Measurements from ENCODE around the gene MAP1B. TPM values are rescaled to one million over a fixed set of nuclear protein-coding genes. Genes with fewer than 3 reads are reported as not detected.
A peak's percentile ranks its signal among the peaks of the same experiment; 100 is the strongest.

MAP1B gene
- total and polyA plus RNA-seq, 10 of the 15 experiments (the other 5 are each of a cell fraction or from before 2014, with no cell fraction given): 0.02 to 0.81 (median 0.06) TPM; not detected in 1

- no peak for TF ChIP-seq NRF1 (conservative IDR thresholded peaks at IDR 0.05; ENCODE audit: low read depth, low read length)
- TF ChIP-seq NR2C2 (IDR thresholded peaks at IDR 0.05; ENCODE audit: borderline replicate concordance, control insufficient read depth, insufficient read length, low read depth): no peak
- TF ChIP-seq NBN (IDR thresholded peaks at IDR 0.05): no peak
- TF ChIP-seq SMC3 (IDR thresholded peaks at IDR 0.05; ENCODE audit: borderline replicate concordance, low read length): no peak
- TF ChIP-seq HCFC1 (IDR thresholded peaks at IDR 0.05; ENCODE audit: low read length): no peak
- no peak for TF ChIP-seq ZBTB11 (CRISPR knock-in tag; IDR thresholded peaks at IDR 0.05)
- TF ChIP-seq MTA2 (IDR thresholded peaks at IDR 0.05; ENCODE audit: low read depth): no peak
These were observed 65.5 kb downstream of the MAP1B start (continued) for GRCh38 chr5:72172786-72173185.

GRCh38 chr5:72177538-72177937, 70.3 kb downstream of the MAP1B start:
- no peak overlapping the region for H3K4me3 ChIP-seq
- WGBS (ENCODE audit: insufficient coverage, insufficient replicate concordance, low lambda C conversion rate, missing lambda C conversion rate): 32% methylated on average over 3 of the region's 3 CpGs
- no peak overlapping the region for H3K27ac ChIP-seq (ENCODE audit: control insufficient read depth, insufficient read depth)
- H3K27me3 ChIP-seq (replicated peaks in 1 of 2; ENCODE audit: control insufficient read depth in 2 of 2, insufficient read depth in 2 of 2, low read length in 1 of 2): peaks cover 3% of the 10 kb centered on the region in 2 experiments; a peak in 3 of 4 replicates
- no TSS peak for BruUV-seq (replicated peaks)
- TF ChIP-seq MLLT1 (IDR thresholded peaks at IDR 0.05) (no peak), FOXK2 (IDR thresholded peaks at IDR 0.05) (no peak), FOS (IDR thresholded peaks at IDR 0.05; ENCODE audit: borderline replicate concordance, extremely low read depth, insufficient read length) (no peak), MTA2 (IDR thresholded peaks at IDR 0.05; ENCODE audit: low read depth) (no peak), KAT2A (conservative IDR thresholded peaks at IDR 0.05; ENCODE audit: control insufficient read depth, low read depth, low read length) (no peak), SIX5 (IDR thresholded peaks at IDR 0.05; ENCODE audit: low read depth, low read length, severe bottlenecking) (no peak), RUNX3 (IDR thresholded peaks at IDR 0.05; ENCODE audit: low read length) (no peak), NBN (IDR thresholded peaks at IDR 0.05) (no peak), ATF2 (IDR thresholded peaks at IDR 0.05; ENCODE audit: low read length) (no peak)
- intact Hi-C loops (cut with micrococcal nuclease; ENCODE audit: unreplicated experiment) (no loop called here), in situ Hi-C loops (cut with MboI) (no loop called here)
- H3K36me3 ChIP-seq (ENCODE audit: control insufficient read depth in 2 of 2, insufficient read depth in 2 of 2, low read length in 1 of 2): no peaks in the 10 kb centered on the region
- SMC1A ChIA-PET (ENCODE audit: uncharacterized antibody, unreplicated experiment): interaction anchor here (0.6 kb wide), 1 partner anchor 16 kb away, joined by 3 read pairs; no protein-coding TSS in a partner anchor
- peak; percentile 71 for ATAC-seq
- H4K20me1 ChIP-seq (ENCODE audit: control insufficient read depth, insufficient read depth): no peaks in the 10 kb centered on the region
- FAIRE-seq: no peak
- no peak overlapping the region for H2AFZ ChIP-seq (ENCODE audit: control insufficient read depth, low read depth, low read length)
- H3K4me2 ChIP-seq (ENCODE audit: control insufficient read depth, insufficient read depth): no peak overlapping the region
- no peak overlapping the region for H3K9ac ChIP-seq (ENCODE audit: control insufficient read depth, insufficient read depth, low read length)
- no peaks in the 10 kb centered on the region for H3K4me1 ChIP-seq (ENCODE audit: control insufficient read depth, insufficient read depth, low read length)
- RAD21 ChIA-PET (ENCODE audit: unreplicated experiment): no interaction called here
- H3K79me2 ChIP-seq (ENCODE audit: control insufficient read depth, insufficient read depth, low read length): no peaks in the 10 kb centered on the region
- CTCF ChIA-PET: interaction anchor here (1.1 kb wide), 1 partner anchor 10 kb away, joined by 4 read pairs; no protein-coding TSS in a partner anchor
- POLR2A ChIA-PET: interaction anchor here (0.6 kb wide), 1 partner anchor 372 kb away, joined by 3 read pairs; no protein-coding TSS in a partner anchor
- H3K9me3 ChIP-seq (replicated peaks; ENCODE audit: control insufficient read depth, insufficient read depth, low read length): no peaks in the 10 kb centered on the region
- DNase-seq (ENCODE audit: low read depth, low spot score): no peak

Measured in GM12878 (cell line).